Measurements from ENCODE around the gene THRB.

DNA sequence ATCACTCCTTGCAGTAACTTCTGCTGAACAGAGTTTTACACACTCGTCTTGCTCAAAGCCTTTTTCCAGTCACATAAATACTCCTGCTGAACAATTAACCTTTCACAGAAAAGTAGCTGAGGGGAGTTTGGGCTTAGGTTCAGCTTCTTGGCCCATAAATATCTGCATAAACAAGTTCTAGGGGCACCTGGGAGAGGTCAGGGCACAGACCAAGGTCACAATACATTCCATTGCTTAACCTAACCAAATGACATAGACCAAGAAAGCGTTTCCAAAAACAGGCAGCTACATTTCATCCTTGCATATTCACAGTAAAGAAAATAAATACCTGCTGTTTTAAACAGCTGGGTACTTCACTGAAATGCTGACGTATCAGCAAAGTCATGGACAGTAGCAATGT lies 101.3 kb downstream of the THRB start:
- TF ChIP-seq, protein P1, sequence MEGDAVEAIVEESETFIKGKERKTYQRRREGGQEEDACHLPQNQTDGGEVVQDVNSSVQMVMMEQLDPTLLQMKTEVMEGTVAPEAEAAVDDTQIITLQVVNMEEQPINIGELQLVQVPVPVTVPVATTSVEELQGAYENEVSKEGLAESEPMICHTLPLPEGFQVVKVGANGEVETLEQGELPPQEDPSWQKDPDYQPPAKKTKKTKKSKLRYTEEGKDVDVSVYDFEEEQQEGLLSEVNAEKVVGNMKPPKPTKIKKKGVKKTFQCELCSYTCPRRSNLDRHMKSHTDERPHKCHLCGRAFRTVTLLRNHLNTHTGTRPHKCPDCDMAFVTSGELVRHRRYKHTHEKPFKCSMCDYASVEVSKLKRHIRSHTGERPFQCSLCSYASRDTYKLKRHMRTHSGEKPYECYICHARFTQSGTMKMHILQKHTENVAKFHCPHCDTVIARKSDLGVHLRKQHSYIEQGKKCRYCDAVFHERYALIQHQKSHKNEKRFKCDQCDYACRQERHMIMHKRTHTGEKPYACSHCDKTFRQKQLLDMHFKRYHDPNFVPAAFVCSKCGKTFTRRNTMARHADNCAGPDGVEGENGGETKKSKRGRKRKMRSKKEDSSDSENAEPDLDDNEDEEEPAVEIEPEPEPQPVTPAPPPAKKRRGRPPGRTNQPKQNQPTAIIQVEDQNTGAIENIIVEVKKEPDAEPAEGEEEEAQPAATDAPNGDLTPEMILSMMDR (IDR thresholded peaks at IDR 0.05), result no peak
- TF ChIP-seq POLR2A (IDR thresholded peaks at IDR 0.05) (no peak), EP300 (IDR thresholded peaks at IDR 0.05) (no peak)
